SK-N-SH treated with all-trans-retinoic acid at 6 μM for 48 hours (cell line): Measurements from ENCODE around the gene TMEM151B.
"Not testable (repeated sequence)": the region's sequence is repeated elsewhere in the genome, so short reads cannot be mapped to it uniquely, and the experiment has no call there.

Experiments used
- ATAC-seq: fragments of 200-7000 bp; cut with Tn5 transposase; 3 replicates; pipeline ENCODE4 v1.9.1; 2020; ENCODE audit warnings: mild to moderate bottlenecking, moderate library complexity
- ARNTL ChIP-seq: fragments of 450-650 bp; formaldehyde crosslinking; IDR thresholded peaks from 2 replicates; pipeline ENCODE4 v1.5.0; 2020; ENCODE audit warnings: low read depth, mild to moderate bottlenecking, moderate library complexity, borderline replicate concordance
- ESRRG ChIP-seq: fragments of 250-450 bp; sonication (Bioruptor Pico); IDR thresholded peaks from 2 replicates; pipeline ENCODE4 v1.6.1; 2021; ENCODE audit warnings: mild to moderate bottlenecking
- GLIS3 ChIP-seq: fragments of 250-450 bp; sonication (Bioruptor Pico); IDR thresholded peaks from 2 replicates; pipeline ENCODE4 v1.5.0; 2020; ENCODE audit warnings: mild to moderate bottlenecking, moderate library complexity
- ISL1 ChIP-seq: fragments of 250-450 bp; sonication (Bioruptor Pico); IDR thresholded peaks from 2 replicates; pipeline ENCODE4 v2.1.2; 2022; ENCODE audit warnings: mild to moderate bottlenecking, moderate library complexity
- OSR1 ChIP-seq: fragments of 250-450 bp; sonication (Bioruptor Pico); IDR thresholded peaks from 2 replicates; pipeline ENCODE4 v1.8.0; 2022; ENCODE audit warnings: moderate library complexity, mild to moderate bottlenecking, inconsistent platforms
- PPARA ChIP-seq: fragments of 250-450 bp; sonication (Bioruptor Pico); IDR thresholded peaks from 2 replicates; pipeline ENCODE4 v1.5.0; 2020; ENCODE audit warnings: mild to moderate bottlenecking, borderline replicate concordance
- RARB ChIP-seq: fragments of 250-450 bp; sonication (Bioruptor Pico); IDR thresholded peaks from 2 replicates; pipeline ENCODE4 v1.8.0; 2021; ENCODE audit warnings: mild to moderate bottlenecking, moderate library complexity
- SNAI2 ChIP-seq: fragments of 250-450 bp; sonication (Bioruptor Pico); IDR thresholded peaks from 2 replicates; pipeline ENCODE4 v1.5.0; 2020; ENCODE audit warnings: mild to moderate bottlenecking, moderate library complexity
- TOX ChIP-seq: fragments of 250-450 bp; sonication (Bioruptor Pico); IDR thresholded peaks from 2 replicates; pipeline ENCODE4 v1.8.0; 2021; ENCODE audit warnings: mild to moderate bottlenecking, moderate library complexity, borderline replicate concordance
- ZC3H10 ChIP-seq: fragments of 250-450 bp; sonication (Bioruptor Pico); IDR thresholded peaks from 2 replicates; pipeline ENCODE4 v1.5.1; 2021; ENCODE audit warnings: mild to moderate bottlenecking, moderate library complexity
- ZFP3 ChIP-seq: fragments of 250-450 bp; sonication (Bioruptor Pico); IDR thresholded peaks from 2 replicates; pipeline ENCODE4 v1.5.0; 2020; ENCODE audit warnings: mild to moderate bottlenecking, moderate library complexity
- ZFP30 ChIP-seq: fragments of 450-650 bp; formaldehyde crosslinking; IDR thresholded peaks from 2 replicates; pipeline ENCODE4 v1.5.0; 2022; ENCODE audit warnings: mild to moderate bottlenecking, moderate library complexity
- ZNF565 ChIP-seq: fragments of 450-650 bp; formaldehyde crosslinking; conservative IDR thresholded peaks from 2 replicates; pipeline ENCODE4 v1.5.0; 2020; ENCODE audit warnings: low read depth, mild to moderate bottlenecking, moderate library complexity
- ZNF70 ChIP-seq: fragments of 450-650 bp; formaldehyde crosslinking; IDR thresholded peaks from 2 replicates; pipeline ENCODE4 v1.5.0; 2020; ENCODE audit warnings: mild to moderate bottlenecking, moderate library complexity
- TF ChIP-seq, protein P1 (sequence below): fragments of 250-450 bp; sonication (Bioruptor Pico); IDR thresholded peaks from 2 replicates; pipeline ENCODE4 v1.5.1; 2021; ENCODE audit warnings: mild to moderate bottlenecking, moderate library complexity
- TF ChIP-seq, protein P2 (sequence below): fragments of 250-450 bp; sonication (Bioruptor Pico); IDR thresholded peaks from 2 replicates; pipeline ENCODE4 v1.5.0; 2020; ENCODE audit warnings: mild to moderate bottlenecking, moderate library complexity
- TF ChIP-seq, protein P3 (sequence below): fragments of 250-450 bp; sonication (Bioruptor Pico); IDR thresholded peaks from 2 replicates; pipeline ENCODE4 v1.8.0; 2021; ENCODE audit warnings: low read depth, mild to moderate bottlenecking, moderate library complexity, borderline replicate concordance
- TF ChIP-seq, protein P4 (sequence below): fragments of 250-450 bp; sonication (Bioruptor Pico); IDR thresholded peaks from 2 replicates; pipeline ENCODE4 v1.5.1; 2020; ENCODE audit warnings: low read depth, mild to moderate bottlenecking, moderate library complexity
- TF ChIP-seq, protein P5 (sequence below): fragments of 250-450 bp; sonication (Bioruptor Pico); IDR thresholded peaks from 2 replicates; pipeline ENCODE4 v1.8.0; 2020; ENCODE audit warnings: mild to moderate bottlenecking, moderate library complexity, borderline replicate concordance

TMEM151B gene

DNA sequence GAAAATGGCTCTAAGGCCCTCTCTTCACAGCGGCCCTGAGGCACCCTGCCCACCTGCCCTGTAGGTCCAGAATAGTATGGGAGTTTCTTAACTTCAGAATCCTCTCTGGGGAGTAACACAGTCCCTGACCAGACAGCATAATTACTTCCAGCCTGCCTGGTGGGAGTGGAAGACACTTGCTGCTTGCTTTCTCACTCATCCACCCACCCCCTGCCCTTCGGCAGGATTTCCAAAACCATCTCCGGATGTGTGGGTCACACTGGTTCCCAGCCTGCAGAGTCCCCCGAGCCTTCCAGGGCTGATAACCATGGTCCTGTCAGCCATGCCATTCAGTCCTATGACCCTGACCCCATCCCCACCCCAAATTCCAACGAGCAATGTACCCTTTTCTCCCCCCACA lies 41.4 kb upstream of the TMEM151B start:
- no peak for ATAC-seq

DNA sequence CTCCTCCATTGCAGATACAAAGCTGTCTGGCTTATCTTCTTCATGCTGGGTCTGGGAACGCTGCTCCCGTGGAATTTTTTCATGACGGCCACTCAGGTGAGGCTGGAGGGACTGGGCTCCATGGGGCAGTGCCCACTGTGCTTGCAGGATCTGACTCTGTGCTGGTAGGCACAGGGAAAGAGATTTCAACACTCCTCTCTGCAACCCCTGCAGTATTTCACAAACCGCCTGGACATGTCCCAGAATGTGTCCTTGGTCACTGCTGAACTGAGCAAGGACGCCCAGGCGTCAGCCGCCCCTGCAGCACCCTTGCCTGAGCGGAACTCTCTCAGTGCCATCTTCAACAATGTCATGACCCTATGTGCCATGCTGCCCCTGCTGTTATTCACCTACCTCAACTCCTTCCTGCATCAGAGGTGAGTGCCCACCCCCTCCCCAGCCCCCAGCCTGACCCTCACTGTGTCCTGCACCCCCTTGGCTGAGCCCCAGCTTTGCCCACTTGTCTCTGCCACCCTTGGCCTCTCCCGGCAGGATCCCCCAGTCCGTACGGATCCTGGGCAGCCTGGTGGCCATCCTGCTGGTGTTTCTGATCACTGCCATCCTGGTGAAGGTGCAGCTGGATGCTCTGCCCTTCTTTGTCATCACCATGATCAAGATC lies 40.7 kb upstream of the TMEM151B start:
- no peak for ATAC-seq
- TF ChIP-seq GLIS3 (CRISPR knock-in tag): no peak
- TF ChIP-seq, protein P1, sequence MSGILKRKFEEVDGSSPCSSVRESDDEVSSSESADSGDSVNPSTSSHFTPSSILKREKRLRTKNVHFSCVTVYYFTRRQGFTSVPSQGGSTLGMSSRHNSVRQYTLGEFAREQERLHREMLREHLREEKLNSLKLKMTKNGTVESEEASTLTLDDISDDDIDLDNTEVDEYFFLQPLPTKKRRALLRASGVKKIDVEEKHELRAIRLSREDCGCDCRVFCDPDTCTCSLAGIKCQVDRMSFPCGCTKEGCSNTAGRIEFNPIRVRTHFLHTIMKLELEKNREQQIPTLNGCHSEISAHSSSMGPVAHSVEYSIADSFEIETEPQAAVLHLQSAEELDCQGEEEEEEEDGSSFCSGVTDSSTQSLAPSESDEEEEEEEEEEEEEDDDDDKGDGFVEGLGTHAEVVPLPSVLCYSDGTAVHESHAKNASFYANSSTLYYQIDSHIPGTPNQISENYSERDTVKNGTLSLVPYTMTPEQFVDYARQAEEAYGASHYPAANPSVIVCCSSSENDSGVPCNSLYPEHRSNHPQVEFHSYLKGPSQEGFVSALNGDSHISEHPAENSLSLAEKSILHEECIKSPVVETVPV: no peak

More for the DNA sequence above, 41.4 kb upstream of the TMEM151B start:
- TF ChIP-seq PPARA (CRISPR knock-in tag) (no peak), OSR1 (CRISPR knock-in tag) (no peak), ZNF565 (no peak), ZNF70 (CRISPR knock-in tag) (no peak), RARB (CRISPR knock-in tag) (no peak), ZC3H10 (no peak), TOX (CRISPR knock-in tag) (no peak), ZFP30 (CRISPR knock-in tag) (no peak), ISL1 (CRISPR knock-in tag) (no peak), ESRRG (CRISPR knock-in tag) (no peak), ZFP3 (no peak), SNAI2 (CRISPR knock-in tag) (no peak), GLIS3 (CRISPR knock-in tag) (no peak)
- TF ChIP-seq, protein P1: no peak
- TF ChIP-seq, protein P2, sequence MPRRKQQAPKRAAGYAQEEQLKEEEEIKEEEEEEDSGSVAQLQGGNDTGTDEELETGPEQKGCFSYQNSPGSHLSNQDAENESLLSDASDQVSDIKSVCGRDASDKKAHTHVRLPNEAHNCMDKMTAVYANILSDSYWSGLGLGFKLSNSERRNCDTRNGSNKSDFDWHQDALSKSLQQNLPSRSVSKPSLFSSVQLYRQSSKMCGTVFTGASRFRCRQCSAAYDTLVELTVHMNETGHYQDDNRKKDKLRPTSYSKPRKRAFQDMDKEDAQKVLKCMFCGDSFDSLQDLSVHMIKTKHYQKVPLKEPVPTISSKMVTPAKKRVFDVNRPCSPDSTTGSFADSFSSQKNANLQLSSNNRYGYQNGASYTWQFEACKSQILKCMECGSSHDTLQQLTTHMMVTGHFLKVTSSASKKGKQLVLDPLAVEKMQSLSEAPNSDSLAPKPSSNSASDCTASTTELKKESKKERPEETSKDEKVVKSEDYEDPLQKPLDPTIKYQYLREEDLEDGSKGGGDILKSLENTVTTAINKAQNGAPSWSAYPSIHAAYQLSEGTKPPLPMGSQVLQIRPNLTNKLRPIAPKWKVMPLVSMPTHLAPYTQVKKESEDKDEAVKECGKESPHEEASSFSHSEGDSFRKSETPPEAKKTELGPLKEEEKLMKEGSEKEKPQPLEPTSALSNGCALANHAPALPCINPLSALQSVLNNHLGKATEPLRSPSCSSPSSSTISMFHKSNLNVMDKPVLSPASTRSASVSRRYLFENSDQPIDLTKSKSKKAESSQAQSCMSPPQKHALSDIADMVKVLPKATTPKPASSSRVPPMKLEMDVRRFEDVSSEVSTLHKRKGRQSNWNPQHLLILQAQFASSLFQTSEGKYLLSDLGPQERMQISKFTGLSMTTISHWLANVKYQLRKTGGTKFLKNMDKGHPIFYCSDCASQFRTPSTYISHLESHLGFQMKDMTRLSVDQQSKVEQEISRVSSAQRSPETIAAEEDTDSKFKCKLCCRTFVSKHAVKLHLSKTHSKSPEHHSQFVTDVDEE (CRISPR knock-in tag): no peak
- TF ChIP-seq, protein P3, sequence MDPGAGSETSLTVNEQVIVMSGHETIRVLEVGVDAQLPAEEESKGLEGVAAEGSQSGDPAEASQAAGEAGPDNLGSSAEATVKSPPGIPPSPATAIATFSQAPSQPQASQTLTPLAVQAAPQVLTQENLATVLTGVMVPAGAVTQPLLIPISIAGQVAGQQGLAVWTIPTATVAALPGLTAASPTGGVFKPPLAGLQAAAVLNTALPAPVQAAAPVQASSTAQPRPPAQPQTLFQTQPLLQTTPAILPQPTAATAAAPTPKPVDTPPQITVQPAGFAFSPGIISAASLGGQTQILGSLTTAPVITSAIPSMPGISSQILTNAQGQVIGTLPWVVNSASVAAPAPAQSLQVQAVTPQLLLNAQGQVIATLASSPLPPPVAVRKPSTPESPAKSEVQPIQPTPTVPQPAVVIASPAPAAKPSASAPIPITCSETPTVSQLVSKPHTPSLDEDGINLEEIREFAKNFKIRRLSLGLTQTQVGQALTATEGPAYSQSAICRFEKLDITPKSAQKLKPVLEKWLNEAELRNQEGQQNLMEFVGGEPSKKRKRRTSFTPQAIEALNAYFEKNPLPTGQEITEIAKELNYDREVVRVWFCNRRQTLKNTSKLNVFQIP (CRISPR knock-in tag): no peak
- TF ChIP-seq, protein P4, sequence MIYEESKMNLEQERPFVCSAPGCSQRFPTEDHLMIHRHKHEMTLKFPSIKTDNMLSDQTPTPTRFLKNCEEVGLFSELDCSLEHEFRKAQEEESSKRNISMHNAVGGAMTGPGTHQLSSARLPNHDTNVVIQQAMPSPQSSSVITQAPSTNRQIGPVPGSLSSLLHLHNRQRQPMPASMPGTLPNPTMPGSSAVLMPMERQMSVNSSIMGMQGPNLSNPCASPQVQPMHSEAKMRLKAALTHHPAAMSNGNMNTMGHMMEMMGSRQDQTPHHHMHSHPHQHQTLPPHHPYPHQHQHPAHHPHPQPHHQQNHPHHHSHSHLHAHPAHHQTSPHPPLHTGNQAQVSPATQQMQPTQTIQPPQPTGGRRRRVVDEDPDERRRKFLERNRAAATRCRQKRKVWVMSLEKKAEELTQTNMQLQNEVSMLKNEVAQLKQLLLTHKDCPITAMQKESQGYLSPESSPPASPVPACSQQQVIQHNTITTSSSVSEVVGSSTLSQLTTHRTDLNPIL: no peak

DNA sequence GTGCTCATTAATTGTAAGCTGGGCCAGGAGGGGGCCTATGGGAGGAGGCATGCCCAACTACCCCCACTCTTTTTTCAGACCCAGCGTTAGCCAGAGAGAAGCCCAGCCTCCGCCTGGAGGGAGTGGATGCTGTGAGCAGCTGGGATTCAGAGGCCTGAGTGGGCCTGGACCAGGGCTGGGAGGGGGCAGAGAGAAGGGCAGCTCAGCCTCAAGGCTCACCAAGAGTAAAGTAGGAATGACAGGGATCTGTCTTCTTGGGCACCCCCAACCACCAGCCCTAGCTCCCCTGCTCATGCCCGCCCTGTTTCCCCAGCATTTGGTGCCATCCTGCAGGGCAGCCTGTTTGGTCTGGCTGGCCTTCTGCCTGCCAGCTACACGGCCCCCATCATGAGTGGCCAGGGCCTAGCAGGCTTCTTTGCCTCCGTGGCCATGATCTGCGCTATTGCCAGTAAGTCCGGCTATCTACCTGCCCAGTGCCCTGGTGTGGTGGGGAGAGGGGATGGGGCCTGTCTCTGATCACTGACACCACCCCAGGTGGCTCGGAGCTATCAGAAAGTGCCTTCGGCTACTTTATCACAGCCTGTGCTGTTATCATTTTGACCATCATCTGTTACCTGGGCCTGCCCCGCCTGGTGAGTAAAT lies 40.1 kb upstream of the TMEM151B start:
- TF ChIP-seq ARNTL (no peak), ISL1 (CRISPR knock-in tag) (no peak), TOX (CRISPR knock-in tag) (no peak), PPARA (CRISPR knock-in tag) (no peak), ZC3H10 (no peak), ESRRG (CRISPR knock-in tag) (no peak), GLIS3 (CRISPR knock-in tag) (no peak)
- TF ChIP-seq, protein P5, sequence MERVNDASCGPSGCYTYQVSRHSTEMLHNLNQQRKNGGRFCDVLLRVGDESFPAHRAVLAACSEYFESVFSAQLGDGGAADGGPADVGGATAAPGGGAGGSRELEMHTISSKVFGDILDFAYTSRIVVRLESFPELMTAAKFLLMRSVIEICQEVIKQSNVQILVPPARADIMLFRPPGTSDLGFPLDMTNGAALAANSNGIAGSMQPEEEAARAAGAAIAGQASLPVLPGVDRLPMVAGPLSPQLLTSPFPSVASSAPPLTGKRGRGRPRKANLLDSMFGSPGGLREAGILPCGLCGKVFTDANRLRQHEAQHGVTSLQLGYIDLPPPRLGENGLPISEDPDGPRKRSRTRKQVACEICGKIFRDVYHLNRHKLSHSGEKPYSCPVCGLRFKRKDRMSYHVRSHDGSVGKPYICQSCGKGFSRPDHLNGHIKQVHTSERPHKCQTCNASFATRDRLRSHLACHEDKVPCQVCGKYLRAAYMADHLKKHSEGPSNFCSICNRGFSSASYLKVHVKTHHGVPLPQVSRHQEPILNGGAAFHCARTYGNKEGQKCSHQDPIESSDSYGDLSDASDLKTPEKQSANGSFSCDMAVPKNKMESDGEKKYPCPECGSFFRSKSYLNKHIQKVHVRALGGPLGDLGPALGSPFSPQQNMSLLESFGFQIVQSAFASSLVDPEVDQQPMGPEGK: no peak
- TF ChIP-seq, protein P4: no peak
- TF ChIP-seq, protein P2 (CRISPR knock-in tag): no peak
- no peak for ATAC-seq

DNA sequence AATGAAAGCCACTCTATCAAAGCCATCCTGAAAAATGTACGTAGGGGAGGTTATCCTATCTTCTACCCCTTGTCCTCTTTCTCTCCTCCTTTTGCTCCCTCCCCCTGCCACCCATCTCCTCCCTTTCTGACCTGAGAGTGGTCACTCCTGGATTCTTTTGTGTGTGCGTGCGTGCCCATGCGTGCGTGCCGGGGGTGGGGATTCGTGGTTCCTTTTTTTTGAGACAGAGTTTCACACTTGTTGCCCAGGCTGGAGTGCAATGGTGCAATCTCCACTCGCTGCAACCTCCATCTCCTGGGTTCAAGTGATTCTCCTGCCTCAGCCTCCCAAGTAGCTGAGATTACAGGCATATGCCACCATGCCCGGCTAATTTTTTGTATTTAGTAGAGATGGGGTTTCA lies 38.8 kb upstream of the TMEM151B start:
- ATAC-seq: not testable (repeated sequence)
